ENCODE data around the gene SAMD14. TPM values are rescaled to one million over a fixed set of nuclear protein-coding genes. Genes with fewer than 3 reads are reported as not detected.

SAMD14 gene
- total and polyA plus RNA-seq, 12 donors = 1.1 to 12.6 (median 3.3) TPM

DNA sequence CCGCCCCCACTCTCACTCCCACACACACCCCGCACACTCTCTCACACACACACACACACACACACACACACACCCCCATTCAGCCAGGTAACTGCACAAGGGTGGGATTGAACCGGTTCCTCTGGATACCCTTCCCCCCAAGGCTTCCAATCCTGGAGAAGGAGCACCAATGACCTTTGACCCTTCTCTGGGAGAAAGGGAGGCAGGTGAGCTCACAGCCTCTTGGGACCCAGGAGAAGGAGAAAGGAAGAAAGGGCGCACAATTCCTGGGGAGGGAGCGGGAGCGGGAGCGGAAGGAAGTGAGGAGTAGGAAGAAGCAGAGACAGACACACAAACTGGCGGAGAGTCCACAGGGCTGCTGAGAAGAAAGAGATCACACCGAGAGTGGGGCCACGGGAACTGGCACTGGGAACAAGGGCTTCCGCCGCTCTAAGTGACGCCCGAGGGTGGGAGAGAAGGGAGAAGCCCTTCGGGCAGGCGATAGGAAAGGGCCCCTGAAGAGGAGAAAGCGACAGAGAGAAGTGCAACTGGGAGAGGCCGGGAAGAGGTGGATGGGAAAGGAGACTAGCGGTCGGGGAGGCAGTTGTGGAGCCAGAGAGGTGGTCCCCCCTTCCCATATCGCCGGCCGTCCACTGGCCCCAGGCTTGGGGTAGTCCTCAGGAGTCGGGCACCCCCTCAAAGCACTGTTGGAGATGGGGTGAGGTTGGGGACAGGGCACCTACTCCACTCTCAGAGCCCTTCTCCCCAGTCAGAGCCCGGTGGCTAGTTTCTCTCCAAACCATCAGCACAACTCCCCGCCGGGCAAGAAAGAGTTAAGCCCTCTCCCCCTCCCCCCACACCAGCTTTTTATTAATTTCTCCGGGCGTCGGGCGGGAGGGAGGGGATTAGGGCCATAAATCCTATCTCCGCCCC lies 1.3 kb downstream of the SAMD14 start:
- 35 to 41% (median 39%) methylated on average over 28 to 32 of the region's 32 CpGs for WGBS, 4 donors
- intact Hi-C loops (cut with DNase I) = no loop called here
- Histone ChIP-seq H3K4me3 (peak overlapping the region in 2 of 4 donors; percentile 9 to 68), H3K27me3 (no peaks in the 10 kb centered on the region), H3K4me1 (replicated peaks in 1 of 2) (peaks cover 21 to 23% of the 10 kb centered on the region in 2 donors), H3K27ac (peak overlapping the region in 2 of 5 donors; percentile 2 to 52), H3K36me3 (replicated peaks in 1 of 2) (no peaks in the 10 kb centered on the region), H3K9me3 (replicated peaks in 1 of 3) (no peaks in the 10 kb centered on the region)
- DNase-seq = peak in 2 of 7 donors; percentile 27 to 30
- TF ChIP-seq, protein P1, sequence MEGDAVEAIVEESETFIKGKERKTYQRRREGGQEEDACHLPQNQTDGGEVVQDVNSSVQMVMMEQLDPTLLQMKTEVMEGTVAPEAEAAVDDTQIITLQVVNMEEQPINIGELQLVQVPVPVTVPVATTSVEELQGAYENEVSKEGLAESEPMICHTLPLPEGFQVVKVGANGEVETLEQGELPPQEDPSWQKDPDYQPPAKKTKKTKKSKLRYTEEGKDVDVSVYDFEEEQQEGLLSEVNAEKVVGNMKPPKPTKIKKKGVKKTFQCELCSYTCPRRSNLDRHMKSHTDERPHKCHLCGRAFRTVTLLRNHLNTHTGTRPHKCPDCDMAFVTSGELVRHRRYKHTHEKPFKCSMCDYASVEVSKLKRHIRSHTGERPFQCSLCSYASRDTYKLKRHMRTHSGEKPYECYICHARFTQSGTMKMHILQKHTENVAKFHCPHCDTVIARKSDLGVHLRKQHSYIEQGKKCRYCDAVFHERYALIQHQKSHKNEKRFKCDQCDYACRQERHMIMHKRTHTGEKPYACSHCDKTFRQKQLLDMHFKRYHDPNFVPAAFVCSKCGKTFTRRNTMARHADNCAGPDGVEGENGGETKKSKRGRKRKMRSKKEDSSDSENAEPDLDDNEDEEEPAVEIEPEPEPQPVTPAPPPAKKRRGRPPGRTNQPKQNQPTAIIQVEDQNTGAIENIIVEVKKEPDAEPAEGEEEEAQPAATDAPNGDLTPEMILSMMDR (IDR thresholded peaks at IDR 0.05) = no peak
- TF ChIP-seq POLR2A (IDR thresholded peaks at IDR 0.05) = no peak

DNA sequence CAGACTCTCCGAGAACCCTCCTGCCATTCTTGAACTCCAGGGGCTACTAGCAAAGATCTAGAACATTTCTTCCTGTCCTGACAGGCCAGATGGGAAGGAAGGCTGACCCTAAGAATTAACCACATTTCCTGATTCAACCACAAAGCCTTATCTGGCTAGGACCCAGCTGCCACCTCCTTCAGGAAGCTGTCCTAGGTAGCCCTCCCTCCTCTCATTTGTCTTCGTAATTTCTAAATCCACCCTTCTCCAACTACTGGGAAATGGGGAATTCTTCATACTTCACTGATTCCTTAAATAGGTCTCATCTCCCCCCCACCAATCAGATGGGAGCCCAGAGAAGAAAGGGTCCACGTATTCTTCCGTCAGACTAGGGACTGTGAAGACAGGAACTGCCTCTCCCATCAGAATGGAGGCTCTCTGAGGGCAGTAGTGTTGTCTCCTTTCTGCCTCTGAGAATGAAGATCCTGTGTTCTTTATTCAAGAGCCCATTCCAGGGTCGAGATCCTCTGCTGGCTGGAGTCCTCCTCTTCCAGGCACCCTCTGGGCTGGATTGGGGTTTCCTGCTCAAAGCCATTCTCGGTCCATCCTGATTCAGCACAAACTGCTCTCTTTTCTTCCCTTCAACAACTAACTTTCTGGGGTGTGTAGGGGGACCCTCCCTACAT lies 2.1 kb downstream of the SAMD14 start:
- Histone ChIP-seq H3K27me3 (no peaks in the 10 kb centered on the region), H3K9me3 (replicated peaks in 1 of 3) (no peaks in the 10 kb centered on the region), H3K27ac (peak overlapping the region in 1 of 5 donors; percentile 52), H3K36me3 (replicated peaks in 1 of 2) (no peaks in the 10 kb centered on the region), H3K4me1 (replicated peaks in 1 of 2) (peaks cover 12 to 17% of the 10 kb centered on the region in 2 donors), H3K4me3 (no peak overlapping the region)
- DNase-seq = peak in 1 of 7 donors; percentile 17
- TF ChIP-seq, protein P1 (IDR thresholded peaks at IDR 0.05) = no peak
- TF ChIP-seq POLR2A (IDR thresholded peaks at IDR 0.05) = no peak
- intact Hi-C loops (cut with DNase I) = no loop called here
- 63 to 68% (median 64%) methylated on average over 6 of the region's 6 CpGs for WGBS, 4 donors

DNA sequence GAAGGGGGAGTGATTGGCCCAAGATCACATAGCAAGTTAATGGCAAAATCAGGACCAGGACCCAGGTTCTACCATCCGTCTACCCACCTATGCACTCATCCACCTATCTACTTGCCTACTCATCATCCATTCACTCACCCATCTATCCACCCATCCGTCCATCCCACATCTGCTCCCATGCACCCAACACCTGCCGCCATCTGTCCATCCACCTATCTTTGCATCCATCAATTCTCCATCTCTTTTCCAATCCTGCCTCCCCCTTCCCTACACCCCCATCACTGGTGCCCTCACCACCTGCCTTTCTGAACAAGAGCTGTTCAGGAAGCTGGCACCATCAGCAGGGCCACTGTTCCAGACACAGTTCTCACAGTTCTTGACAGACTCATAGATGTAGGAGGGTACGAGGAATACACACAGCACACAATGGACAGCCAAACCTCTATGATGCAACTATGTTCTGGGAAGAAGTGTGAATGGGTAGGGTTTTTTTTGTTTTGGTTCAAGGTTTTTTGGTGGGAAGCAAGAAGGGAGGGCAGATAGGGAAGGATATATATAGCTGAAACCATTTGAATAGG lies 4.5 kb downstream of the SAMD14 start:
- Histone ChIP-seq H3K36me3 (replicated peaks in 1 of 2) (no peaks in the 10 kb centered on the region), H3K27ac (no peak overlapping the region), H3K4me1 (replicated peaks in 1 of 2) (peaks cover 9 to 12% of the 10 kb centered on the region in 2 donors), H3K27me3 (no peaks in the 10 kb centered on the region), H3K4me3 (no peak overlapping the region), H3K9me3 (replicated peaks in 1 of 3) (no peaks in the 10 kb centered on the region)
- WGBS, 4 donors = 89 to 96% (median 89%) methylated on average over 4 of the region's 4 CpGs
- intact Hi-C loops (cut with DNase I) = no loop called here
- peak in 1 of 7 donors; percentile 12 for DNase-seq
- no peak for TF ChIP-seq POLR2A (IDR thresholded peaks at IDR 0.05)
- TF ChIP-seq, protein P1 (IDR thresholded peaks at IDR 0.05) = no peak
